NCI-H345 treated with DMSO at 0.1 percent for 48 hours (cell line): ENCODE results near the gene LMF2.
A peak's percentile ranks its signal among the peaks of the same experiment; 100 is the strongest.
"Not testable (repeated sequence)": the region's sequence is repeated elsewhere in the genome, so short reads cannot be mapped to it uniquely, and the experiment has no call there.

Source experiments
- DNase-seq: peaks from one replicate; lab custom pipeline; 2025; ENCODE audit not compliant: unreplicated experiment; lab: John Stamatoyannopoulos, UW

The LMF2 gene

GRCh38 chr22:50533856-50534711 lies 26.6 kb upstream of the LMF2 start:
- DNase-seq: not testable (repeated sequence)

GRCh38 chr22:50532824-50533796 lies 25.6 kb upstream of the LMF2 start:
- DNase-seq: no peak

- DNase-seq: no peak
Observed at GRCh38 chr22:50531962-50532674, 24.6 kb upstream of the LMF2 start.

GRCh38 chr22:50531546-50531961 lies 24.1 kb upstream of the LMF2 start:
- no peak for DNase-seq

- no peak for DNase-seq
Observed at GRCh38 chr22:50530877-50531545, 23.5 kb upstream of the LMF2 start.

- no peak for DNase-seq
Observed at GRCh38 chr22:50530580-50530876, 23.0 kb upstream of the LMF2 start.

- DNase-seq: no peak
Observed at GRCh38 chr22:50529897-50530579, 22.5 kb upstream of the LMF2 start, which contains the start of gene TYMP. Gene TYMP, minus strand, starts transcription at chr22:50530012. Its CDS starts 303 bp downstream, at chr22:50529709.

- DNase-seq: no peak
Observed at GRCh38 chr22:50529416-50529896, 22.0 kb upstream of the LMF2 start.

- DNase-seq: no peak
Observed at GRCh38 chr22:50528682-50529415, 21.3 kb upstream of the LMF2 start.

- no peak for DNase-seq
Observed at GRCh38 chr22:50527921-50528681, 20.6 kb upstream of the LMF2 start.

- DNase-seq: no peak
Observed at GRCh38 chr22:50526834-50527801, 19.6 kb upstream of the LMF2 start.

GRCh38 chr22:50526108-50526833 lies 18.8 kb upstream of the LMF2 start:
- no peak for DNase-seq

- no peak for DNase-seq
Observed at GRCh38 chr22:50525858-50526107, 18.3 kb upstream of the LMF2 start.

- DNase-seq: peak; percentile 75
Observed at GRCh38 chr22:50525104-50525857, 17.8 kb upstream of the LMF2 start, which contains the start of gene SCO2. Gene SCO2, minus strand, starts transcription at chr22:50525598. Its CDS starts 1,187 bp downstream, at chr22:50524411.

GRCh38 chr22:50524676-50525103 lies 17.2 kb upstream of the LMF2 start:
- no peak for DNase-seq
